ENCODE results near the gene CHPF.

- no peak for TF ChIP-seq CTCF (IDR thresholded peaks at IDR 0.05)
- no peak for TF ChIP-seq POLR2A (IDR thresholded peaks at IDR 0.05)
These were observed 46.6 kb downstream of the CHPF start for GRCh38 chr2:219496825-219497494.
